Fibroblast of skin of scalp (primary cell): ENCODE measurements around the gene ALG1.
"Not testable (repeated sequence)": the region's sequence is repeated elsewhere in the genome, so short reads cannot be mapped to it uniquely, and the experiment has no call there.

Experiments used
- DNase-seq: peaks from one replicate; pipeline ENCODE4 v3.0.0-alpha.2; 2013

The ALG1 gene

GRCh38 chr16:5044581-5044980, 27.1 kb upstream of the ALG1 start:
- DNase-seq: not testable (repeated sequence)

GRCh38 chr16:5045499-5046115, 26.0 kb upstream of the ALG1 start:
- no peak for DNase-seq

- DNase-seq: no peak
Observed at GRCh38 chr16:5046914-5047313, 24.7 kb upstream of the ALG1 start.

DNA sequence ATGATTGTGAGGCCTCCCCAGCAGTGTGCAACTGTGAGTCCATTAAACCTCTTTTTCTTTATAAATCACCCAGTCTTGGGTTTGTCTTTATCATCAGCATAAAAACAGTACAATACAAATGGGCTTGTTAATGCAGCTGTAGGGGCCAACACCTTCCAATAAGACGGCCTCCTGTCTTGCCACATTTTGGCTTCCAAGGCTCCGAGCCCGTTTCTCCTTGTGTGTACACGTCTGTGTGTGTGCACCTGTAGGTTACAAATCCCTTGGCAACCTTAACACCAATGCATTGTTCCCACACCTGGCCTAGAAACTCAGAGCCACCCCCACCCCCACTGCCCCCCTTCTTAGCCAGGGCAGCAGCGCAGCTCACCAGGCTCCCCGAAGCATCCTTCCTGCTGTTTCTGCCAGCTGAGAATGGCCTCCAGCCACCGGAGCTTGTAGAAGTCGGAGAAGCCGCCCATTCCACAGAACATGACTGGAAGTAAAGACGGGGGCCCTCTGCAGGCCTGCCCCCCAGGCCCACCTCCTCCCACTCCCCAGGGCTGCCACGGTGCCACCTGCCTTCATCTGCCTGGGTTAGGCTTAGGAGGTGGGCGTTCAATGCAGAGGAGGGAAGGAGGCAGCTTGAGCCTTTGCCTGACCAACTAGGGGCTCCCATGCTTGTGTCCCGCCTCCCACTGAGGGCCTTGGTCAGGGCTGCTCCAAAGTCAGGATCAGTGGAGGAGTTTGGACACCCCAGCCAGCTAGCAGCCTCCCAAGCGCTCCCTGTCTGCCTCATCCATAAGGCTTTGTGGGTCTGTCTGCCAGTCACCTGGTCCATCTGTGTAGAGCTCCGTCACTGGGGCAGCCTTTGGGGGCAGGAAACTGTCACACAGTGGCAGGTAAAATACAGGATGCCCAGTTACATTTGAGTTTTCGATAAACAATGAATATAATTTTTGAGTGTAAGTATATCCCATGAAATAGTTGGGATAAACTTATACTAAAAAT, 16.5 kb upstream of the ALG1 start:
- DNase-seq: no peak

GRCh38 chr16:5056352-5056751, 15.3 kb upstream of the ALG1 start:
- no peak for DNase-seq

- DNase-seq: peak; percentile 62
Observed at GRCh38 chr16:5058476-5058875, 13.2 kb upstream of the ALG1 start.

GRCh38 chr16:5059386-5060072, 12.1 kb upstream of the ALG1 start:
- DNase-seq: no peak

DNA sequence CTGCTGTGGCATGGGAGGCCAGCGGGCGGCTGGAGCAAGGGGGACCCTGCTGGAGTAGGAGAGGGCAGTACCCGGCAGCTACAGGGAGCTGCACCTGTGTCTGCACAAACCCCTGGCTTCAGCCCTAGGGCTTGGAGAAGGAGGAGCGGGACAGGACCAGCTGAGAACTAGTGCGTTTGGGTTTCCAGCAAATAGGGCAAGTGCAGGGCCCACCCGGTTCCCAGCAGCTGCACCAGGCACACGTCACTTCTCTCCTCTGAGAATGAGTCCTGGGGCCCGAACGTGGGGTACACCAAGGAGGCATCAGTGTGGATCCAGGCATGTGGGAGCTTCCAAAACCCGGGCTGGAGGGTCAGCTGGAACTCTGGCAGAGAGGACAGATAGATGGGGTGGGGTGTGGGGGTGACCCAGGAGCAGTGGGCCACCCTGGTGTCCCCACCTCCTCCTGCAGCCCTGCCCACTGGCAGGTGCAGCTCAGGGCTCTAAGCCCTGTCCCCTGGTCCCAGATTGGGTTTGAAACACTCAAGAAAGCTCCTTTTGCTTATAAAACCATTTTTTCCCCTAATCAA, 11.5 kb upstream of the ALG1 start:
- no peak for DNase-seq

GRCh38 chr16:5062051-5062450, 9.6 kb upstream of the ALG1 start:
- DNase-seq: no peak

- no peak for DNase-seq
Observed at GRCh38 chr16:5062790-5063765, 8.6 kb upstream of the ALG1 start.

- DNase-seq: no peak
Observed at GRCh38 chr16:5064915-5065314, 6.7 kb upstream of the ALG1 start.

- no peak for DNase-seq
Observed at GRCh38 chr16:5065326-5065725, 6.3 kb upstream of the ALG1 start.

GRCh38 chr16:5065813-5066212, 5.8 kb upstream of the ALG1 start, which contains the start of gene C16orf89:
TSS of gene C16orf89 (minus strand) at chr16:5065956. CDS start at chr16:5065908, 48 bp downstream.
- no peak for DNase-seq

GRCh38 chr16:5066511-5066910, 5.1 kb upstream of the ALG1 start:
- DNase-seq: no peak

- no peak for DNase-seq
Observed at GRCh38 chr16:5069048-5069447, 2.6 kb upstream of the ALG1 start.

DNA sequence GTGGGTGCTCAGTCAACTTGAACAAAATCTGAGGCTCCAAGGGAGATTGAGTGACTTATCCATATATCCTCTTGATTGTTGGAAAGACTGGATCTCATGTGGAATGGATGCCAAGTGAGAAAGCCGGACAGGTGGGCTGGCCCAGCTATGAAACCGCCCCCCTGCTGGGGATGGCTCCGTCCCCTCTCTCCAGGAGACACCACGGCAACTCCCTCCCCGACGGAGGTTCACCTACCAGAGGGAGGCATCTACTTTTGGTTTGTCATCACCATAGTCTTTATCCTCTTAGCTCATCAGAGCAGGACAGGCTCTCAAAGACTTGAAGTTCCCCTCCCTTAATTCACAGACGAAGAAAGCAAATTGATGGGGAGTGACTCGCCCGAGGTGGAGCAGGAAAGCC, 1.8 kb upstream of the ALG1 start:
- DNase-seq: no peak

GRCh38 chr16:5070431-5071186, 1.0 kb upstream of the ALG1 start:
- no peak for DNase-seq

DNA sequence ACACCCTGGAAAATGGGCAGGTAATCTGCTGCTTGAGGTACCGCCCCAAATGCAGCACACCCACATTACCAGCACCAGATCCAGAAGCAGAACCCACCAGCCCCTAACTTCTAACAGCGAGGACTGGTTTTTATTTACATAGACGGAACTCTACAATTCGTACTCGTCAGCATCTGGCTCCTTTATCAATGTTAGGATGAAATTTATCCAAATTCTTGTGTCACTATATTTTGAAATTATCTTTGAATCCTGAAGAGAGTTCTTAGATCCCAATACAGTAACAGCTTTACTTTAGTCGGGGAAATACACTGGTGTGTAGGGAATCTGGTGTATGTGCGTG, 332 bp upstream of the ALG1 start:
- no peak for DNase-seq

GRCh38 chr16:5072334-5073278, 963 bp downstream of the ALG1 start:
- DNase-seq: no peak

DNA sequence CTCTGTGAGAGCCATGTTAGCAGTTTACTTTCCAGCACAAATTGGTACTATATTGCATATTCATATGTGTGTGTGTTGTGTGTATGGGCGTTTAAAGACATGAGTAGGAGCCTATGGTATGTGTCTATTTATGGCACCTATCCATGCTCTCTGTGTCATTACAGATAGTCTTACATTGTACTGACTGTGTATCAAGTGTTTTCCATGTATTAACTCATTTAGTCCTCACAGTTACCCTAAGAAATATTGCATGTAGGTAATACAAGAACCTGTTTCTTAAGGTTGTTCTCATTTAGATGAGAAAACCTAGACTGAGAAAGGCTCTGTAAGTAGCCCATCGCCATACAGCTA, 1.6 kb downstream of the ALG1 start:
- DNase-seq: no peak
